Activated CD4-positive, CD25-positive, alpha-beta regulatory T cell treated with anti-CD3 and anti-CD28 coated beads, Interleukin-2, amount 50 U/mL, for 24 hours (primary cell): ENCODE data around the gene ELP4.

Experiments
- ATAC-seq, 2 donors: fragments of 150-1000 bp; cut with Tn5 transposase; one replicate each; pipeline ENCODE4 v1.10.0; 2021; ENCODE audit warnings: mild to moderate bottlenecking in 1 of 2, moderate library complexity in 1 of 2

The ELP4 gene

GRCh38 chr11:31826536-31827438 is 317.2 kb downstream of the ELP4 start:
- ATAC-seq: no peak

DNA sequence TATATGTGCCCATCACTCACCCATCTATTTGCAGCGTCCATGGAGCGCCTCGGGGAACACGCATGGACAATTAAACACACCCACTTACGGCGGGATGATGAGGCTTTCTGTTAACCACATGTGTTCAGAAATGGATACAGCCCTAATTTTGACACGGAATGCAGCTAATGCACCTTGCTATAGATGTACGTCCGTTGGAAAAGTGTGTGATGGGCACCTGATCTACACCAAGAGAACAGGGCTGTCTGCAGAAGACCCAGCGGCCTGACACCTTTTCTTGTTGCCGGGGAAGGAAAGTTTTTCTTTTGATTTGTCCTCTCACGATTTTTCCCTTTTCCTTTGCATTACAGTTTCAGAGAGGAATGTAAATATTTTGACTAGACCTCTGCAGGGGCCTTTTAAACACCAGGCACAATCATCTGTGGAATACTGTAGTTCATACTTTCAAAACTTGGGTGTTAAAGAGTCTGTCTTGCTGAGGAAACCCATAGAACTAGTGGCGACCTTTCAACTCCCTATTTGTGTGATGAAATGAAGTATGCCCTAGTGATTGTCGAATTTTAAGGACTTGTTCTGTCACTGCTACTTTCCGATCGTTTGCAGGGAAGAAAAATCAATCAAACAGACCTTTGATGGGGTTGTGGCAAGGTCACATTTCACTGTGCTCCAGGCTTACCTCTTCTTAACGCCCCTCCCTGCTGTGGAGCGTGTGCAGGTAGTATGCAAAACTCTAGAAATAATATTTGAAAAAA is 318.1 kb downstream of the ELP4 start:
- ATAC-seq: no peak

GRCh38 chr11:31828217-31828616 is 318.6 kb downstream of the ELP4 start:
- no peak for ATAC-seq

- ATAC-seq: no peak
These were observed 320.8 kb downstream of the ELP4 start for GRCh38 chr11:31830406-31830805.

- no peak for ATAC-seq
These were observed 324.7 kb downstream of the ELP4 start for GRCh38 chr11:31834237-31834636.
